ENCODE measurements around the gene TPCN2. TPM values are rescaled to one million over a fixed set of nuclear protein-coding genes. Genes with fewer than 3 reads are reported as not detected.

TPCN2 gene
- total RNA-seq, 1 experiment from 2014 or later = 20.6 TPM

DNA sequence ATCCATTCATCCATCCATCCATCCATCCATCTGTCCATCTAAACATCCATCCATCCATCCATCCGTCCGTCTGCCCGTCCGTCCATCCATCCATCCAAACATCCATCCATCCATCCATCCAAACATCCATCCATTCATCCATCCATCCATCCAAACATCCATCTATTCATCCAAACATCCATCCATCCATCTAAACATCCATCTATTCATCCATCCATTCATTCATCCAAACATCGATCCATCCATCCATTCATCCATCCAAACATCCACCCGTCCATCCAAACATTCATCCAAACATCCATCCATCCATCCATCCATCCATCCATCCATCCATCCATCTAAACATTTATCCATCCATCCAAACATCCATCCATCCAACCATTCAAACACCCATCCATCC, 61.7 kb downstream of the TPCN2 start:
- H3K9me3 ChIP-seq (ENCODE audit: control insufficient read depth, insufficient read depth, low read depth, low read length) = no peaks in the 10 kb centered on the region
- ChIA-PET CTCF (no interaction called here), POLR2A (no interaction called here)
- in situ Hi-C loops (cut with HindIII; ENCODE audit: low pct_unique_long_range_greater_than_20kb, low sequenced_read_pairs) = no loop called here
- H3K4me1 ChIP-seq (ENCODE audit: control insufficient read depth, insufficient read depth, low read length) = peaks cover 21% of the 10 kb centered on the region
- no peaks in the 10 kb centered on the region for H3K27me3 ChIP-seq (ENCODE audit: control insufficient read depth, insufficient read depth, low read length)
- BruUV-seq (replicated peaks) = no TSS peak
- no peak for DNase-seq (ENCODE audit: low read depth, low spot score)
- TF ChIP-seq POLR2AphosphoS5 (IDR thresholded peaks at IDR 0.05; ENCODE audit: low read depth, low read length) (no peak), TCF7L2 (IDR thresholded peaks at IDR 0.05; ENCODE audit: low read depth, low read length) (no peak), SIN3A (IDR thresholded peaks at IDR 0.05; ENCODE audit: borderline replicate concordance, insufficient read depth, low read depth, low read length) (no peak)
- TF ChIP-seq, protein P1, sequence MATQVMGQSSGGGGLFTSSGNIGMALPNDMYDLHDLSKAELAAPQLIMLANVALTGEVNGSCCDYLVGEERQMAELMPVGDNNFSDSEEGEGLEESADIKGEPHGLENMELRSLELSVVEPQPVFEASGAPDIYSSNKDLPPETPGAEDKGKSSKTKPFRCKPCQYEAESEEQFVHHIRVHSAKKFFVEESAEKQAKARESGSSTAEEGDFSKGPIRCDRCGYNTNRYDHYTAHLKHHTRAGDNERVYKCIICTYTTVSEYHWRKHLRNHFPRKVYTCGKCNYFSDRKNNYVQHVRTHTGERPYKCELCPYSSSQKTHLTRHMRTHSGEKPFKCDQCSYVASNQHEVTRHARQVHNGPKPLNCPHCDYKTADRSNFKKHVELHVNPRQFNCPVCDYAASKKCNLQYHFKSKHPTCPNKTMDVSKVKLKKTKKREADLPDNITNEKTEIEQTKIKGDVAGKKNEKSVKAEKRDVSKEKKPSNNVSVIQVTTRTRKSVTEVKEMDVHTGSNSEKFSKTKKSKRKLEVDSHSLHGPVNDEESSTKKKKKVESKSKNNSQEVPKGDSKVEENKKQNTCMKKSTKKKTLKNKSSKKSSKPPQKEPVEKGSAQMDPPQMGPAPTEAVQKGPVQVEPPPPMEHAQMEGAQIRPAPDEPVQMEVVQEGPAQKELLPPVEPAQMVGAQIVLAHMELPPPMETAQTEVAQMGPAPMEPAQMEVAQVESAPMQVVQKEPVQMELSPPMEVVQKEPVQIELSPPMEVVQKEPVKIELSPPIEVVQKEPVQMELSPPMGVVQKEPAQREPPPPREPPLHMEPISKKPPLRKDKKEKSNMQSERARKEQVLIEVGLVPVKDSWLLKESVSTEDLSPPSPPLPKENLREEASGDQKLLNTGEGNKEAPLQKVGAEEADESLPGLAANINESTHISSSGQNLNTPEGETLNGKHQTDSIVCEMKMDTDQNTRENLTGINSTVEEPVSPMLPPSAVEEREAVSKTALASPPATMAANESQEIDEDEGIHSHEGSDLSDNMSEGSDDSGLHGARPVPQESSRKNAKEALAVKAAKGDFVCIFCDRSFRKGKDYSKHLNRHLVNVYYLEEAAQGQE (IDR thresholded peaks at IDR 0.05; ENCODE audit: insufficient read depth in 1 of 2, low read depth in 2 of 2, low read length in 1 of 2) = no peak
- TF ChIP-seq, protein P2, sequence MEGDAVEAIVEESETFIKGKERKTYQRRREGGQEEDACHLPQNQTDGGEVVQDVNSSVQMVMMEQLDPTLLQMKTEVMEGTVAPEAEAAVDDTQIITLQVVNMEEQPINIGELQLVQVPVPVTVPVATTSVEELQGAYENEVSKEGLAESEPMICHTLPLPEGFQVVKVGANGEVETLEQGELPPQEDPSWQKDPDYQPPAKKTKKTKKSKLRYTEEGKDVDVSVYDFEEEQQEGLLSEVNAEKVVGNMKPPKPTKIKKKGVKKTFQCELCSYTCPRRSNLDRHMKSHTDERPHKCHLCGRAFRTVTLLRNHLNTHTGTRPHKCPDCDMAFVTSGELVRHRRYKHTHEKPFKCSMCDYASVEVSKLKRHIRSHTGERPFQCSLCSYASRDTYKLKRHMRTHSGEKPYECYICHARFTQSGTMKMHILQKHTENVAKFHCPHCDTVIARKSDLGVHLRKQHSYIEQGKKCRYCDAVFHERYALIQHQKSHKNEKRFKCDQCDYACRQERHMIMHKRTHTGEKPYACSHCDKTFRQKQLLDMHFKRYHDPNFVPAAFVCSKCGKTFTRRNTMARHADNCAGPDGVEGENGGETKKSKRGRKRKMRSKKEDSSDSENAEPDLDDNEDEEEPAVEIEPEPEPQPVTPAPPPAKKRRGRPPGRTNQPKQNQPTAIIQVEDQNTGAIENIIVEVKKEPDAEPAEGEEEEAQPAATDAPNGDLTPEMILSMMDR (IDR thresholded peaks at IDR 0.05) = no peak
- intact Hi-C loops (cut with micrococcal nuclease; ENCODE audit: unreplicated experiment) = loop anchor here (10.0 kb wide), 1 partner anchor 264 kb away; no protein-coding TSS in a partner anchor
- no peaks in the 10 kb centered on the region for H3K36me3 ChIP-seq (ENCODE audit: control insufficient read depth, insufficient read depth, low read length)
- ATAC-seq = no peak
- no peak overlapping the region for H3K4me3 ChIP-seq (ENCODE audit: low read depth in 2 of 2, low read length in 2 of 2)
- H3K27ac ChIP-seq (ENCODE audit: low read length) = no peak overlapping the region

DNA sequence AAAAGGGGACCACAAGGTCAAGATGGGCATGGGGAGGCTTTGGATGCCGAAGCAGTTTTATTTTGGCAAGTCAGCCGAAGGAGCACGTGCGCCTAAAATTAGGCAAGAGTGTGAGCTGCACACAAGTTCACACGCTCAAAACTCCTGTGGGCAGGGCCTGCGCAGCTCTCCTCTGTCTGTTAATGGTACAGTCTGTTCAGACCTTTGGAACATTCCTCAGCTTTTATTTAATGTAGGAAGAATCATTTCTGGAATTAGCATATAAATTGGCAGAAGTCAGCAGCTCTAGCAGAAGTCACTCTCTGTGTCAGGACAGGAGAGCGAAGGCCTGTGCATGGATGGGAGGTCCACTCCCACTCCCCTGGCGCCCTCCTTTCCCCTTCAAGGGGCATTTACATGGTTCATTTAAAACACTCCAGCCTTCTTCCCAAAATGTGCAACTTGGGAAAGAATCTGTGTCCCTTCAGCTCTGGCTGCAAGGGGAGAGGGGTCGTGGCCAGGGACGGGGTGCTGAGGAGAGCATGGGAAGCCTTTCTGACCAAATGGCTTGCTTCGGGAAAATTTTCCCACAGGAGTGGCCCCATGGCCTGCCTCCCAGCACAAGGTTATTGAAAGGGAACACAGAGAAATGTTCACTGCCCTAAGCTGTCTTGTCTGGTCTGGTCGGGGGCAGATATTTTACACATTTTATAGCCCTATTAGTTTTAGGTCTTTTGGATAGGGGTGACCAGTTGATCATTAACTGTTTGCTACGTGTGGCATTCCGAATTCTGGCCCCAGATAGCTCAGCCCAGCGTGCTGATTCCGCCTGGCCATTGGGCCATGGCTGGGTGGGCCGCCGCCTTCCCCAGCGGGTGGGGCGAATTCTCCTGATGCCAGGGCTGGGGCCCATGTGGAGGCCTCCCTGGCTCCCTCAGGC, 63.2 kb downstream of the TPCN2 start:
- Histone ChIP-seq H3K4me3 (ENCODE audit: low read depth in 2 of 2, low read length in 2 of 2) (no peak overlapping the region), H3K9me3 (ENCODE audit: control insufficient read depth, insufficient read depth, low read depth, low read length) (no peaks in the 10 kb centered on the region), H3K4me1 (ENCODE audit: control insufficient read depth, insufficient read depth, low read length) (peaks cover 21% of the 10 kb centered on the region), H3K27me3 (ENCODE audit: control insufficient read depth, insufficient read depth, low read length) (no peaks in the 10 kb centered on the region), H3K27ac (ENCODE audit: low read length) (no peak overlapping the region; the same call in 1 of the 2 replicates), H3K36me3 (ENCODE audit: control insufficient read depth, insufficient read depth, low read length) (no peaks in the 10 kb centered on the region)
- POLR2A ChIA-PET = no interaction called here
- intact Hi-C loops (cut with micrococcal nuclease; ENCODE audit: unreplicated experiment) (loop anchor here (10.0 kb wide), 1 partner anchor 263 kb away; no protein-coding TSS in a partner anchor), in situ Hi-C loops (cut with HindIII; ENCODE audit: low pct_unique_long_range_greater_than_20kb, low sequenced_read_pairs) (no loop called here)
- no peak for DNase-seq (ENCODE audit: low read depth, low spot score)
- no TSS peak for BruUV-seq (replicated peaks)
- no peak for ATAC-seq
- CTCF ChIA-PET = no interaction called here
- TF ChIP-seq POLR2AphosphoS5 (IDR thresholded peaks at IDR 0.05; ENCODE audit: low read depth, low read length) = no peak
- TF ChIP-seq, protein P1 (IDR thresholded peaks at IDR 0.05; ENCODE audit: insufficient read depth in 1 of 2, low read depth in 2 of 2, low read length in 1 of 2) = no peak
- TF ChIP-seq, protein P2 (IDR thresholded peaks at IDR 0.05) = no peak
- TF ChIP-seq SIN3A (IDR thresholded peaks at IDR 0.05; ENCODE audit: borderline replicate concordance, insufficient read depth, low read depth, low read length) = no peak
- TF ChIP-seq TCF7L2 (IDR thresholded peaks at IDR 0.05; ENCODE audit: low read depth, low read length) = no peak
